Panc1 (cell line): ENCODE data around the gene PADI3.

ENCODE experiments used
- POLR2AphosphoS5 ChIP-seq: IDR thresholded peaks from 2 replicates; pipeline ENCODE4 v1.6.1; 2012; ENCODE audit warnings: mild to moderate bottlenecking, low read depth, low read length, moderate library complexity
- REST ChIP-seq, 2 experiments: IDR thresholded peaks; 2 replicates each; pipeline ENCODE4 v1.6.1; 2011 to 2012; ENCODE audit warnings: low read depth in 2 of 2, control low read depth in 1 of 2, low read length in 1 of 2, mild to moderate bottlenecking in 1 of 2, moderate library complexity in 1 of 2; ENCODE audit not compliant: insufficient read depth in 1 of 2
- SIN3A ChIP-seq: IDR thresholded peaks from 2 replicates; pipeline ENCODE4 v1.6.1; 2012; ENCODE audit warnings: low read depth, mild to moderate bottlenecking, low read length, moderate library complexity, borderline replicate concordance; ENCODE audit not compliant: insufficient read depth
- TF ChIP-seq, protein P1 (sequence below): fragments of 450-650 bp; IDR thresholded peaks from 2 replicates; pipeline ENCODE4 v1.5.1; 2017; ENCODE audit warnings: mild to moderate bottlenecking

DNA sequence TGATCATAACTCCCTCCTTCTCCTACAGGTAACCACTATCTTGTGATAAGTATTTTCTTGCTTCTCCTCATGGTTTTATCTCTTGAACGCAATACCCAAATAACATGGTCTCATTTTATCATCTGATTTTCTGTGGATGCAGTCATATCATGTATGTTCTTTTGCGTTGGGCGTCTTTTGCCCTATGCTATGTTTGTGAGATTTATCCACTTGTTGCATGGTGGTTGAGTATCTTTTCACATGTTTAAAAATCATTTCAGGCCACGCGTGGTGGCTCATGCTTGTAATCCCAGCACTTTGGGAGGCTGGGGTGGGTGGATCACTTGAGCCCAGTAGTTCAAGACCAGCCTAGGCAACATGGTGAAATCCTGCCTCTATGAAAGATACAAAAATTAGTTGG is 15.6 kb downstream of the PADI3 start:
- TF ChIP-seq SIN3A (no peak), POLR2AphosphoS5 (no peak), REST (IDR thresholded peaks at IDR 0.05; ENCODE audit: insufficient read depth in 1 of 2, low read depth in 2 of 2, low read length in 1 of 2) (no peak)
- TF ChIP-seq, protein P1, sequence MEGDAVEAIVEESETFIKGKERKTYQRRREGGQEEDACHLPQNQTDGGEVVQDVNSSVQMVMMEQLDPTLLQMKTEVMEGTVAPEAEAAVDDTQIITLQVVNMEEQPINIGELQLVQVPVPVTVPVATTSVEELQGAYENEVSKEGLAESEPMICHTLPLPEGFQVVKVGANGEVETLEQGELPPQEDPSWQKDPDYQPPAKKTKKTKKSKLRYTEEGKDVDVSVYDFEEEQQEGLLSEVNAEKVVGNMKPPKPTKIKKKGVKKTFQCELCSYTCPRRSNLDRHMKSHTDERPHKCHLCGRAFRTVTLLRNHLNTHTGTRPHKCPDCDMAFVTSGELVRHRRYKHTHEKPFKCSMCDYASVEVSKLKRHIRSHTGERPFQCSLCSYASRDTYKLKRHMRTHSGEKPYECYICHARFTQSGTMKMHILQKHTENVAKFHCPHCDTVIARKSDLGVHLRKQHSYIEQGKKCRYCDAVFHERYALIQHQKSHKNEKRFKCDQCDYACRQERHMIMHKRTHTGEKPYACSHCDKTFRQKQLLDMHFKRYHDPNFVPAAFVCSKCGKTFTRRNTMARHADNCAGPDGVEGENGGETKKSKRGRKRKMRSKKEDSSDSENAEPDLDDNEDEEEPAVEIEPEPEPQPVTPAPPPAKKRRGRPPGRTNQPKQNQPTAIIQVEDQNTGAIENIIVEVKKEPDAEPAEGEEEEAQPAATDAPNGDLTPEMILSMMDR: no peak
